GM12865 (cell line): ENCODE measurements around the gene HBZ.
"Not testable (repeated sequence)": the region's sequence is repeated elsewhere in the genome, so short reads cannot be mapped to it uniquely, and the experiment has no call there.

Source experiments
- DNase-seq: peaks from one replicate; pipeline ENCODE4 v3.0.0; 2010; ENCODE audit warnings: low read depth
- H3K4me3 ChIP-seq: 2 replicates; pipeline ENCODE4 v1.5.1; 2011; ENCODE audit warnings: mild to moderate bottlenecking, low read depth, low read length, control low read depth
- CTCF ChIP-seq: IDR thresholded peaks from 2 replicates; pipeline ENCODE4 v1.5.1; 2011; ENCODE audit warnings: low read length, control low read depth, low read depth, inconsistent platforms; ENCODE audit not compliant: insufficient read depth; ENCODE audit errors: missing control alignments

Gene HBZ

DNA sequence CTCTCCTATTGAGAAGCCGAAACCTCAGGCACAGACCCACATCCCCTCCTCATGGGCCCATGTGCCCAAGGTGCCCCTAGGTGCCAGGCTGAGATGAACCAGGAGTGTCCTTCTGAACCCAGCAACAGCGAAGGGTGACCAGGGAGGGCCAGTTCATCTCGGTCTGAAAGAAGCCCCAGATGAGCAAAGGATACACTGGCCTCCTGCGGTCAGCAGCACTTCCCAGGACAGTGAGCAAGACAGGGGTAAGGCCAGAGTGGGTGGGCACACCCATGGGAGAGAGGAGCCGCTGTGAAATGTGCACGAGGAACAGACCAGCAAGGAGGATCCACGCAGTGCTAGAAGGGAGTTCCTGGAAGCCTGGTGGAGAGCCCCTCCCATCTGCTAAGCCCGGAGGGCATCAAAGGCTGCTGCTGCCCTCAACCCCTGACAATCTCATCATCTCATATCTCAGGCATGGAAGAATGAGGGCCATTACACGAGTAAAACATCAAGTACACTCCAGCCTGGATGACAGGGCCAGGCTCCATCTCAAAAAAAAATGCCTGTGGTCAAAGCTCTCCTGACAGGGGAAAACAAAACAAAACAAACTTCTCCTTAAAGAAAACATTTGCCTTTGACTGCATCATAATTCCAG is 3.3 kb upstream of the HBZ start:
- H3K4me3 ChIP-seq, result no peak overlapping the region
- no peak for DNase-seq
- no peak for TF ChIP-seq CTCF

GRCh38 chr16:153129-153521 is 681 bp downstream of the HBZ start:
- H3K4me3 ChIP-seq, DNase-seq: not testable (repeated sequence)

DNA sequence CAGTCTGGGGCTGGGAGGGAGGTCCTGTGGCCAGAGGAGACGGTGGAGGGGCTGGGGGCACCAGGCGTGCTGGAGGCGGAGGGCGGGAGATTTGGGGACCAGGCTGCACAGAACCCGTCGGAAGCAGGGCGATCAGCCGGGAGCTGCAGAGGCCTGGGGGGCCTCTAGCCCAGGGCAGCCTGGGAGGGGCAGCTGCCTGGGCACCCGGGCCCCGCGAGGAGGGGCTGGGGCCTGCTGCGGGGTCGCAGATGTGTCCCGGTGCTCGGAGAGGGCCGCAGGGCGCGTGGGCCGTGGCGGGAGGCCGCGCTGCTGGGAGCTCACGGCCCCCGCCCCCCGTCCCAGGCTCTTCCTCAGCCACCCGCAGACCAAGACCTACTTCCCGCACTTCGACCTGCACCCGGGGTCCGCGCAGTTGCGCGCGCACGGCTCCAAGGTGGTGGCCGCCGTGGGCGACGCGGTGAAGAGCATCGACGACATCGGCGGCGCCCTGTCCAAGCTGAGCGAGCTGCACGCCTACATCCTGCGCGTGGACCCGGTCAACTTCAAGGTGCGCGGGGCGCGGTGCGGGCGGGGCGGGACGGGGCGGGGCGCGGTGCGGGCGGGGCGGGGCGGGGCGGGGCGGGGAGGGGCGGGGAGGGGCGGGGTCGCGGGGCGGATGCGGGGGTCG is 1.2 kb downstream of the HBZ start:
- H3K4me3 ChIP-seq, result not testable (repeated sequence)

GRCh38 chr16:154217-155030 is 2.0 kb downstream of the HBZ start:
- no peak for DNase-seq
- TF ChIP-seq CTCF, result no peak
- peak overlapping the region; percentile 24 for H3K4me3 ChIP-seq

More for the DNA sequence above, 1.2 kb downstream of the HBZ start:
- DNase-seq, result not testable (repeated sequence)

DNA sequence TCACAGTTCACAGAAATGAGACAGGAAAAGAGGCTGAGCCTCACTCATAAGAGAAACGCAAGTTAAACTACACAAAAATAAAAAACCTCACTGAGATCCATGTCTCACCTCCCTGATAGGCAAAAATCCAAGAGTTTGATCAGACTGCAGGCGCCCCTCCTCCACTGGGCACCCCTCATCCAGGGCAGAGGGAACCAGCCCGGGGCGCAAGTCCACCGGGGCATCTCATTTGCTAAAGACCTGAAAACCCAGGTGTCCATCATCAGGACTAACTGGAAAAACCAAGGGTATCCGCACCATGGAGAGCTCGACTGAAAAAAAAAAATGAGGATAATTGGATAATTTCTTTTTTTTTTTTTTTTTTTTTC is 2.6 kb downstream of the HBZ start:
- DNase-seq, result no peak
- H3K4me3 ChIP-seq, result no peak overlapping the region
- no peak for TF ChIP-seq CTCF

DNA sequence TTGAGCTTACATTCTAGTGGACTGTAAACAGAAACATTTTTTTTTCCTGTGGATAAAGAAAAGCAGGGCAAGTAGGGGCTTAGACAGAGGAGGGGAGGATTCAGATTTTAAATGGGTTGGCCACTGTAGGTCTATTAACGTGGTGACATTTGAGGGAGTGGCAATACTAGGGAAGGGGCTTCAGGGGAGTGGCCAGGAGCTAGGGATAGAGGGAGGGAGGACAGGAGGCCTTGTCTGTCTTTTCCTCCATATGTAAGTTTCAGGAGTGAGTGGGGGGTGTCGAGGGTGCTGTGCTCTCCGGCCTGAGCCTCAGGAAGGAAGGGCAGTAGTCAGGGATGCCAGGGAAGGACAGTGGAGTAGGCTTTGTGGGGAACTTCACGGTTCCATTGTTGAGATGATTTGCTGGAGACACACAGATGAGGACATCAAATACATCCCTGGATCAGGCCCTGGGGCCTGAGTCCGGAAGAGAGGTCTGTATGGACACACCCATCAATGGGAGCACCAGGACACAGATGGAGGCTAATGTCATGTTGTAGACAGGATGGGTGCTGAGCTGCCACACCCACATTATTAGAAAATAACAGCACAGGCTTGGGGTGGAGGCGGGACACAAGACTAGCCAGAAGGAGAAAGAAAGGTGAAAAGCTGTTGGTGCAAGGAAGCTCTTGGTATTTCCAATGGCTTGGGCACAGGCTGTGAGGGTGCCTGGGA is 6.8 kb downstream of the HBZ start:
- no peak for DNase-seq
- no peak for TF ChIP-seq CTCF
- H3K4me3 ChIP-seq, result no peak overlapping the region

DNA sequence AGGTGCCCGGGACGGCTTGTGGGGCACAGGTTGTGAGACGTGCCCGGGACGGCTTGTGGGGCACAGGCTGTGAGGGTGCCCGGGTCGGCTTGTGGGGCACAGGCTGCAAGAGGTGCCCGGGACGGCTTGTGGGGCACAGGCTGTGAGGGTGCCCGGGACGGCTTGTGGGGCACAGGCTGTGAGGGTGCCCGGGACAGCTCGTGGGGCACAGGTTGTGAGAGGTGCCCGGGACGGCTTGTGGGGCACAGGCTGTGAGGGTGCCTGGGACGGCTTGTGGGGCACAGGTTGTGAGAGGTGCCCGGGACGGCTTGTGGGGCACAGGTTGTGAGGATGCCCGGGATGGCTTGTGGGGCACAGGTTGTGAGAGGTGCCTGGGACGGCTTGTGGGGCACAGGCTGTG is 7.8 kb downstream of the HBZ start:
- not testable (repeated sequence) for DNase-seq, H3K4me3 ChIP-seq

GRCh38 chr16:160691-161190 is 8.3 kb downstream of the HBZ start:
- H3K4me3 ChIP-seq, result no peak overlapping the region
- TF ChIP-seq CTCF, result no peak
- DNase-seq, result no peak
